Adipocyte (in vitro differentiated cells): ENCODE measurements around the gene CNIH3.
A peak's percentile ranks its signal among the peaks of the same experiment; 100 is the strongest.

Experiments used
- DNase-seq: peaks from one replicate; pipeline ENCODE4 v3.0.0-alpha.2; 2015; ENCODE audit warnings: low read depth
- H3K27me3 ChIP-seq: replicated peaks from 2 replicates; pipeline ENCODE4 v1.7.0; 2013; ENCODE audit warnings: mild to moderate bottlenecking, low read length, moderate library complexity; ENCODE audit not compliant: control insufficient read depth, insufficient read depth
- H3K36me3 ChIP-seq: 2 replicates; pipeline ENCODE4 v1.7.0; 2013; ENCODE audit warnings: low read length, mild to moderate bottlenecking, moderate library complexity; ENCODE audit not compliant: control insufficient read depth, insufficient read depth, severe bottlenecking
- H3K4me1 ChIP-seq: 2 replicates; pipeline ENCODE4 v1.7.0; 2013; ENCODE audit warnings: mild to moderate bottlenecking, low read length, moderate library complexity; ENCODE audit not compliant: control insufficient read depth, insufficient read depth
- H3K4me3 ChIP-seq: 2 replicates; pipeline ENCODE4 v1.7.0; 2013; ENCODE audit warnings: mild to moderate bottlenecking, low read length, moderate library complexity
- H3K9ac ChIP-seq: 2 replicates; pipeline ENCODE4 v1.7.0; 2013; ENCODE audit warnings: mild to moderate bottlenecking, low read length, moderate library complexity
- H3K9me3 ChIP-seq: 2 replicates; pipeline ENCODE4 v1.7.0; 2013; ENCODE audit warnings: mild to moderate bottlenecking, low read length, moderate library complexity; ENCODE audit not compliant: control insufficient read depth

The CNIH3 gene

GRCh38 chr1:224749916-224750315 is 133.8 kb downstream of the CNIH3 start:
- H3K4me1 ChIP-seq: peaks cover 19% of the 10 kb centered on the region
- no peak overlapping the region for H3K9ac ChIP-seq
- DNase-seq: no peak
- H3K4me3 ChIP-seq: no peak overlapping the region
- H3K36me3 ChIP-seq: no peaks in the 10 kb centered on the region
- no peaks in the 10 kb centered on the region for H3K27me3 ChIP-seq
- H3K9me3 ChIP-seq: no peaks in the 10 kb centered on the region

GRCh38 chr1:224751624-224752311 is 135.7 kb downstream of the CNIH3 start:
- no peaks in the 10 kb centered on the region for H3K9me3 ChIP-seq

GRCh38 chr1:224753491-224753890 is 137.4 kb downstream of the CNIH3 start:
- H3K4me3 ChIP-seq: no peak overlapping the region
- H3K27me3 ChIP-seq: no peaks in the 10 kb centered on the region
- peaks cover 3% of the 10 kb centered on the region for H3K9me3 ChIP-seq
- no peak overlapping the region for H3K9ac ChIP-seq
- H3K36me3 ChIP-seq: no peaks in the 10 kb centered on the region
- peaks cover 5% of the 10 kb centered on the region for H3K4me1 ChIP-seq
- DNase-seq: no peak

More at GRCh38 chr1:224751624-224752311, 135.7 kb downstream of the CNIH3 start:
- no peak for DNase-seq
- Histone ChIP-seq H3K4me1 (peaks cover 19% of the 10 kb centered on the region), H3K4me3 (no peak overlapping the region), H3K36me3 (no peaks in the 10 kb centered on the region), H3K9ac (no peak overlapping the region), H3K27me3 (no peaks in the 10 kb centered on the region)

- peaks cover 12% of the 10 kb centered on the region for H3K9me3 ChIP-seq
- H3K4me1 ChIP-seq: peaks cover 21% of the 10 kb centered on the region
- H3K4me3 ChIP-seq: no peak overlapping the region
- H3K36me3 ChIP-seq: no peaks in the 10 kb centered on the region
- no peak overlapping the region for H3K9ac ChIP-seq
- DNase-seq: no peak
- no peaks in the 10 kb centered on the region for H3K27me3 ChIP-seq
Observed at GRCh38 chr1:224755586-224755985, 139.5 kb downstream of the CNIH3 start.

- H3K4me1 ChIP-seq: peaks cover 31% of the 10 kb centered on the region
- no peak overlapping the region for H3K4me3 ChIP-seq
- H3K9me3 ChIP-seq: peaks cover 12% of the 10 kb centered on the region
- DNase-seq: no peak
- no peak overlapping the region for H3K9ac ChIP-seq
- no peaks in the 10 kb centered on the region for H3K36me3 ChIP-seq
- no peaks in the 10 kb centered on the region for H3K27me3 ChIP-seq
Observed at GRCh38 chr1:224757508-224757907, 141.4 kb downstream of the CNIH3 start.

- no peak overlapping the region for H3K4me3 ChIP-seq
- H3K27me3 ChIP-seq: no peaks in the 10 kb centered on the region
- peaks cover 12% of the 10 kb centered on the region for H3K9me3 ChIP-seq
- H3K36me3 ChIP-seq: no peaks in the 10 kb centered on the region
- H3K9ac ChIP-seq: peak overlapping the region; percentile 23
- DNase-seq: no peak
- peaks cover 39% of the 10 kb centered on the region for H3K4me1 ChIP-seq
Observed at GRCh38 chr1:224759135-224759534, 143.0 kb downstream of the CNIH3 start.

- H3K9me3 ChIP-seq: peaks cover 12% of the 10 kb centered on the region
- no peak for DNase-seq
- H3K4me1 ChIP-seq: peaks cover 39% of the 10 kb centered on the region
- no peaks in the 10 kb centered on the region for H3K36me3 ChIP-seq
- H3K4me3 ChIP-seq: no peak overlapping the region
- peak overlapping the region; percentile 23 for H3K9ac ChIP-seq
- H3K27me3 ChIP-seq: no peaks in the 10 kb centered on the region
Observed at GRCh38 chr1:224759681-224760091, 143.6 kb downstream of the CNIH3 start.

- H3K9me3 ChIP-seq: peaks cover 12% of the 10 kb centered on the region
- DNase-seq: no peak
- H3K4me3 ChIP-seq: peak overlapping the region; percentile 41
- H3K36me3 ChIP-seq: no peaks in the 10 kb centered on the region
- H3K9ac ChIP-seq: peak overlapping the region; percentile 63
- no peaks in the 10 kb centered on the region for H3K27me3 ChIP-seq
- H3K4me1 ChIP-seq: peaks cover 39% of the 10 kb centered on the region
Observed at GRCh38 chr1:224760163-224760562, 144.0 kb downstream of the CNIH3 start.

- no peak for DNase-seq
- Histone ChIP-seq H3K36me3 (no peaks in the 10 kb centered on the region), H3K4me3 (no peak overlapping the region), H3K27me3 (no peaks in the 10 kb centered on the region), H3K9ac (no peak overlapping the region), H3K9me3 (peaks cover 12% of the 10 kb centered on the region), H3K4me1 (peaks cover 39% of the 10 kb centered on the region)
Observed at GRCh38 chr1:224761245-224761644, 145.1 kb downstream of the CNIH3 start.

GRCh38 chr1:224762046-224762445 is 145.9 kb downstream of the CNIH3 start:
- Histone ChIP-seq H3K4me3 (no peak overlapping the region), H3K9me3 (peaks cover 12% of the 10 kb centered on the region), H3K9ac (no peak overlapping the region), H3K27me3 (no peaks in the 10 kb centered on the region), H3K4me1 (peaks cover 39% of the 10 kb centered on the region), H3K36me3 (no peaks in the 10 kb centered on the region)
- no peak for DNase-seq

GRCh38 chr1:224762701-224763100 is 146.6 kb downstream of the CNIH3 start:
- H3K9ac ChIP-seq: no peak overlapping the region
- peaks cover 12% of the 10 kb centered on the region for H3K9me3 ChIP-seq
- peaks cover 39% of the 10 kb centered on the region for H3K4me1 ChIP-seq
- DNase-seq: no peak
- no peak overlapping the region for H3K4me3 ChIP-seq
- no peaks in the 10 kb centered on the region for H3K36me3 ChIP-seq
- no peaks in the 10 kb centered on the region for H3K27me3 ChIP-seq
